DOHH2 (cell line): ENCODE data around the gene SKAP1.

Experiments used
- H3F3A ChIP-seq: fragments of 200-600 bp; sonication (generic), shearing (Covaris generic); 2 replicates; pipeline ENCODE4 v1.6.0; 2016; ENCODE audit warnings: antibody characterized with exemption, mild to moderate bottlenecking; ENCODE audit not compliant: control insufficient read depth, insufficient read depth
- H3K27ac ChIP-seq: fragments of 200-600 bp; sonication (generic); 2 replicates; pipeline ENCODE4 v1.5.1; 2014; ENCODE audit warnings: low read depth, mild to moderate bottlenecking, low read length, moderate library complexity
- H3K27me3 ChIP-seq: fragments of 200-600 bp; sonication (generic); 2 replicates; pipeline ENCODE4 v1.6.1; 2014; ENCODE audit warnings: mild to moderate bottlenecking, low read length, mixed read lengths; ENCODE audit not compliant: control insufficient read depth
- H3K36me3 ChIP-seq: fragments of 200-600 bp; sonication (generic); 2 replicates; pipeline ENCODE4 v1.6.1; 2014; ENCODE audit warnings: mild to moderate bottlenecking, low read length, moderate library complexity, mixed read lengths; ENCODE audit not compliant: control insufficient read depth
- H3K4me1 ChIP-seq: fragments of 200-600 bp; sonication (generic); 2 replicates; pipeline ENCODE4 v1.6.1; 2014; ENCODE audit warnings: mild to moderate bottlenecking, low read length, mixed read lengths; ENCODE audit not compliant: control insufficient read depth
- H3K4me2 ChIP-seq: fragments of 200-600 bp; sonication (generic); 2 replicates; pipeline ENCODE4 v1.6.0; 2014; ENCODE audit warnings: mild to moderate bottlenecking, low read length, moderate library complexity
- H3K4me3 ChIP-seq: fragments of 200-600 bp; sonication (generic); 2 replicates; pipeline ENCODE4 v1.5.1; 2014; ENCODE audit warnings: mild to moderate bottlenecking, low read length, mixed read lengths
- H3K79me2 ChIP-seq: fragments of 200-600 bp; sonication (generic); 2 replicates; pipeline ENCODE4 v1.6.1; 2014; ENCODE audit warnings: mild to moderate bottlenecking, low read length, mixed read lengths; ENCODE audit not compliant: control insufficient read depth
- H3K9me2 ChIP-seq: fragments of 200-600 bp; sonication (generic); replicated peaks from 2 replicates; pipeline ENCODE4 v1.6.1; 2014; ENCODE audit warnings: mild to moderate bottlenecking, low read length, mixed read lengths; ENCODE audit not compliant: control insufficient read depth
- H3K9me3 ChIP-seq: fragments of 200-600 bp; sonication (generic); 2 replicates; pipeline ENCODE4 v1.6.1; 2014; ENCODE audit warnings: antibody characterized with exemption, low read length, mixed read lengths; ENCODE audit not compliant: control insufficient read depth, insufficient read depth
- H4K20me1 ChIP-seq: fragments of 200-600 bp; sonication (generic); 2 replicates; pipeline ENCODE4 v1.6.0; 2014; ENCODE audit warnings: low read depth, mild to moderate bottlenecking, antibody characterized with exemption, low read length, moderate library complexity; ENCODE audit not compliant: control insufficient read depth, insufficient read depth
- CTCF ChIP-seq: fragments of 200-600 bp; sonication (generic); IDR thresholded peaks from one replicate; pipeline ENCODE4 v1.5.1; 2014; ENCODE audit warnings: antibody characterized with exemption, mild to moderate bottlenecking, low read depth, low read length; ENCODE audit not compliant: poor library complexity, severe bottlenecking
- EZH2phosphoT487 ChIP-seq: fragments of 200-600 bp; sonication (generic); IDR thresholded peaks from 2 replicates; pipeline ENCODE4 v1.6.1; 2017; ENCODE audit warnings: borderline replicate concordance, mild to moderate bottlenecking, antibody characterized with exemption, low read length, moderate library complexity, mixed read lengths

The SKAP1 gene

GRCh38 chr17:48151220-48151619 is 278.8 kb downstream of the SKAP1 start:
- H3K36me3 ChIP-seq = no peaks in the 10 kb centered on the region
- H3K4me1 ChIP-seq = no peaks in the 10 kb centered on the region
- peaks cover 4% of the 10 kb centered on the region; the same call in 1 of the 2 replicates for H3K27me3 ChIP-seq
- no peak overlapping the region for H3K27ac ChIP-seq
- H3K9me2 ChIP-seq = no peaks in the 10 kb centered on the region
- H3K9me3 ChIP-seq = no peaks in the 10 kb centered on the region
- TF ChIP-seq CTCF (no peak), EZH2phosphoT487 (no peak)
- H3K4me2 ChIP-seq = no peak overlapping the region
- no peaks in the 10 kb centered on the region for H3F3A ChIP-seq
- no peak overlapping the region for H3K4me3 ChIP-seq
- no peaks in the 10 kb centered on the region for H3K79me2 ChIP-seq
- H4K20me1 ChIP-seq = no peaks in the 10 kb centered on the region

GRCh38 chr17:48150597-48151001 is 279.4 kb downstream of the SKAP1 start:
- H3K4me3 ChIP-seq = no peak overlapping the region
- no peaks in the 10 kb centered on the region for H3K9me2 ChIP-seq
- no peak overlapping the region for H3K4me2 ChIP-seq
- no peak overlapping the region for H3K27ac ChIP-seq
- no peak for TF ChIP-seq CTCF
- no peak for TF ChIP-seq EZH2phosphoT487
- no peaks in the 10 kb centered on the region for H3F3A ChIP-seq
- no peaks in the 10 kb centered on the region for H4K20me1 ChIP-seq
- no peaks in the 10 kb centered on the region for H3K9me3 ChIP-seq
- no peaks in the 10 kb centered on the region for H3K79me2 ChIP-seq
- H3K4me1 ChIP-seq = no peaks in the 10 kb centered on the region
- H3K36me3 ChIP-seq = no peaks in the 10 kb centered on the region
- peaks cover 6% of the 10 kb centered on the region for H3K27me3 ChIP-seq

- no peak overlapping the region for H3K4me2 ChIP-seq
- no peak overlapping the region for H3K27ac ChIP-seq
- H3K4me1 ChIP-seq = no peaks in the 10 kb centered on the region
- H3K4me3 ChIP-seq = no peak overlapping the region
- H3K9me2 ChIP-seq = no peaks in the 10 kb centered on the region
- H4K20me1 ChIP-seq = no peaks in the 10 kb centered on the region
- no peak for TF ChIP-seq EZH2phosphoT487
- TF ChIP-seq CTCF = no peak
- peaks cover 12% of the 10 kb centered on the region for H3K27me3 ChIP-seq
- no peaks in the 10 kb centered on the region for H3K36me3 ChIP-seq
- H3K79me2 ChIP-seq = no peaks in the 10 kb centered on the region
- no peaks in the 10 kb centered on the region for H3F3A ChIP-seq
- H3K9me3 ChIP-seq = no peaks in the 10 kb centered on the region
Observed at GRCh38 chr17:48149787-48150463, 280.1 kb downstream of the SKAP1 start.
